ENCODE data around the gene FARP1. TPM values are rescaled to one million over a fixed set of nuclear protein-coding genes. Genes with fewer than 3 reads are reported as not detected.

Gene FARP1
- total and polyA plus RNA-seq, 2 of the 13 experiments (the other 11 are each of a cell fraction or from before 2014, with no cell fraction given): 70.6 to 126 TPM

DNA sequence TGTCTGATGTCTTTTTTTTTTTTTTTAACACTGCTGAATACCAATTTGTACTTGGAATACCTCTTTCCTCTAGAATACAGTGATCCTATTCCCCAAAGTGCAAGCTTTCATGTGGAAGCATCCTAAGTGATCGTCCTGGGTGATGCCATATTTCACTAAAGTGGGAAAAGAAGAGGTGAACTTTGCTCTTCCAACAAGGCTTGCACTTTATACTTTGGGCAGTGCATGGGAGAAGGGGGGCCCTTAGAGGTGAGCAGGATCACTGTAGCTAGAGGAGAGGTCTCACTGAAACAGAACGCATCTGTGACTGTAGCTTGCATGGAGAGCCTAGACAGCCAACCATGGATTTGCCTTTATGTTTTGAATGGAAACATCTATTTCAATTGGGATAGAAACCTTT lies 260.2 kb downstream of the FARP1 start:
- H3K9ac ChIP-seq (ENCODE audit: insufficient read depth, low read depth, low read length): no peak overlapping the region
- DNase-seq (ENCODE audit: low spot score) (no peak), ATAC-seq (peak; percentile 15; the same call in 2 of the 3 replicates), FAIRE-seq (no peak)
- TF ChIP-seq POLR2AphosphoS2 (IDR thresholded peaks at IDR 0.05; ENCODE audit: low read depth, low read length) (0 out of 2 replicates have a peak, but pooled peaks have one; percentile 34), HNF4A (CRISPR knock-in tag; IDR thresholded peaks at IDR 0.05) (peak; percentile 68), FOSL2 (CRISPR knock-in tag; IDR thresholded peaks at IDR 0.05) (no peak), RBM22 (optimal IDR thresholded peaks at IDR 0.05; ENCODE audit: low read length) (peak; percentile 28), ZNF709 (CRISPR knock-in tag; IDR thresholded peaks at IDR 0.05) (no peak)
- H3K4me1 ChIP-seq (ENCODE audit: insufficient read depth, low read length): peaks cover 38% of the 10 kb centered on the region
- H3K9me3 ChIP-seq (ENCODE audit: low read length): no peaks in the 10 kb centered on the region
- H2AFZ ChIP-seq (ENCODE audit: low read length): no peak overlapping the region
- no peak overlapping the region for H3K4me2 ChIP-seq (ENCODE audit: low read depth, low read length)
- peaks cover 18 to 64% of the 10 kb centered on the region in 2 experiments for H3K36me3 ChIP-seq (replicated peaks in 1 of 2; ENCODE audit: control insufficient read depth in 1 of 2, insufficient read depth in 2 of 2, low read length in 2 of 2)
- no peaks in the 10 kb centered on the region for H3K27me3 ChIP-seq (ENCODE audit: control insufficient read depth in 1 of 2, insufficient read depth in 2 of 2, low read length in 2 of 2)
- POLR2A ChIA-PET: no interaction called here
- in situ Hi-C loops (cut with HindIII; ENCODE audit: extremely low pct_ligation_motif_present, low pct_unique_long_range_greater_than_20kb): no loop called here
- intact Hi-C loops (cut with micrococcal nuclease; ENCODE audit: unreplicated experiment): loop anchor here (10.0 kb wide), 1 partner anchor 258 kb away; the partner anchor contains the start of gene FARP1
- WGBS (ENCODE audit: low lambda C conversion rate): 84% methylated on average over 2 of the region's 2 CpGs
- BruUV-seq (replicated peaks): no TSS peak
- no peak overlapping the region for H3K4me3 ChIP-seq (replicated peaks in 1 of 3; ENCODE audit: insufficient read depth in 1 of 3, low read depth in 2 of 3, low read length in 3 of 3)
- H3K27ac ChIP-seq (ENCODE audit: extremely low read length, insufficient read depth, low read length): no peak overlapping the region
- H4K20me1 ChIP-seq (ENCODE audit: insufficient read depth, low read length): no peaks in the 10 kb centered on the region
- CTCF ChIA-PET (ENCODE audit: low intra/inter-chr PET ratio, low total read pairs): no interaction called here
- H3K79me2 ChIP-seq (ENCODE audit: insufficient read depth, low read length): no peaks in the 10 kb centered on the region

- H3K4me3 ChIP-seq (replicated peaks in 1 of 3; ENCODE audit: insufficient read depth in 1 of 3, low read depth in 2 of 3, low read length in 3 of 3): no peak overlapping the region
- no peak overlapping the region for H3K9ac ChIP-seq (ENCODE audit: insufficient read depth, low read depth, low read length)
- no peak for FAIRE-seq
- TF ChIP-seq RBM22 (optimal IDR thresholded peaks at IDR 0.05; ENCODE audit: low read length): peak; percentile 83
- no peak for TF ChIP-seq NR2C2 (CRISPR knock-in tag; IDR thresholded peaks at IDR 0.05; ENCODE audit: borderline replicate concordance)
- TF ChIP-seq CTCF (CRISPR knock-in tag; IDR thresholded peaks at IDR 0.05): peak; percentile 25; the same call in 1 of the 2 replicates
- TF ChIP-seq, protein P1, sequence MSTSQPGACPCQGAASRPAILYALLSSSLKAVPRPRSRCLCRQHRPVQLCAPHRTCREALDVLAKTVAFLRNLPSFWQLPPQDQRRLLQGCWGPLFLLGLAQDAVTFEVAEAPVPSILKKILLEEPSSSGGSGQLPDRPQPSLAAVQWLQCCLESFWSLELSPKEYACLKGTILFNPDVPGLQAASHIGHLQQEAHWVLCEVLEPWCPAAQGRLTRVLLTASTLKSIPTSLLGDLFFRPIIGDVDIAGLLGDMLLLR (CRISPR knock-in tag; IDR thresholded peaks at IDR 0.05): no peak
- TF ChIP-seq STAG1 (CRISPR knock-in tag; IDR thresholded peaks at IDR 0.05): peak; percentile 23
- POLR2A ChIA-PET: no interaction called here
- H3K4me1 ChIP-seq (ENCODE audit: insufficient read depth, low read length): peaks cover 38% of the 10 kb centered on the region
- CTCF ChIA-PET (ENCODE audit: low intra/inter-chr PET ratio, low total read pairs): no interaction called here
- in situ Hi-C loops (cut with HindIII; ENCODE audit: extremely low pct_ligation_motif_present, low pct_unique_long_range_greater_than_20kb): no loop called here
- H3K79me2 ChIP-seq (ENCODE audit: insufficient read depth, low read length): no peaks in the 10 kb centered on the region
- H3K36me3 ChIP-seq (replicated peaks in 1 of 2; ENCODE audit: control insufficient read depth in 1 of 2, insufficient read depth in 2 of 2, low read length in 2 of 2): peaks cover 22 to 62% of the 10 kb centered on the region in 2 experiments
- H3K4me2 ChIP-seq (ENCODE audit: low read depth, low read length): no peak overlapping the region
- no peaks in the 10 kb centered on the region for H3K27me3 ChIP-seq (ENCODE audit: control insufficient read depth in 1 of 2, insufficient read depth in 2 of 2, low read length in 2 of 2)
- no peaks in the 10 kb centered on the region for H3K9me3 ChIP-seq (ENCODE audit: low read length)
- intact Hi-C loops (cut with micrococcal nuclease; ENCODE audit: unreplicated experiment): loop anchor here (10.0 kb wide), 1 partner anchor 260 kb away; the partner anchor contains the start of gene FARP1
- WGBS (ENCODE audit: low lambda C conversion rate): 94% methylated on average over 7 of the region's 7 CpGs
- ATAC-seq: no peak
- no peaks in the 10 kb centered on the region for H4K20me1 ChIP-seq (ENCODE audit: insufficient read depth, low read length)
- H2AFZ ChIP-seq (ENCODE audit: low read length): no peak overlapping the region
- BruUV-seq (replicated peaks): no TSS peak
- no peak for DNase-seq (ENCODE audit: low spot score)
- H3K27ac ChIP-seq (ENCODE audit: extremely low read length, insufficient read depth, low read length): no peak overlapping the region
These were observed 262.2 kb downstream of the FARP1 start for GRCh38 chr13:98405107-98405571.

Data from HepG2 (cell line).